ENCODE results near the gene CLCN5. TPM values are rescaled to one million over a fixed set of nuclear protein-coding genes. Genes with fewer than 3 reads are reported as not detected.
A peak's percentile ranks its signal among the peaks of the same experiment; 100 is the strongest.

Gene CLCN5
- total and polyA plus RNA-seq, 4 donors = 2.7 to 18.5 (median 7.5) TPM

DNA sequence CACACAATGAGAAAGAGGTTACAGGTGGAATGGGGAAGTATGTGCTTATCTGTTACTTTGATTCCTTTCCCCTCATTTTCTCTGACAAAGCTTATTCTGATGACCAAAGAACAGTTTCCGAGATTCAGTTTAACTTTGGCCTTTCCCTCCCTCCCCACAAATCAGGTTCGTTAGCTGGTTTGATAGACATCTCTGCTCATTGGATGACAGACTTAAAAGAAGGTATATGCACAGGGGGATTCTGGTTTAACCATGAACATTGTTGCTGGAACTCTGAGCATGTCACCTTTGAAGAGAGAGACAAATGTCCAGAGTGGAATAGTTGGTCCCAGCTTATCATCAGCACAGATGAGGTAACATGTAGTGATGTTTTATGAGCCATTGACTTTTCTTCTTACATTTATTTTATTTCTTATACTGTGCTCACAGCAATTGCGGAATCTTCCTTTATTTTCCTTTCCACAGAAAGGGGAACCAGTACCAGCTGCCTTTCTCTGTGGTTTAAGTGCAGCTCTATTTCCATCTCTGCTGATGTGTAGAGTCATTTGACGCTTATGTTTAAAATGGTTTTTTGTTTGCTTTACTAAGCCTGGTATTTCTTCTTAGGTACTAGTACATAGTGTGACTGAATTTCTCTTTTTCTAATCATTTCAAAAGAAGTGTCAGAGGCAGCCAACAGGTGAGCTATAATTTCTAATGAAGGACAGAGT, 153.4 kb downstream of the CLCN5 start:
- 46 to 67% methylated on average over 4 of the region's 4 CpGs for WGBS, 2 donors
- Histone ChIP-seq H3K36me3 (ENCODE audit: control insufficient read depth in 4 of 4, insufficient read depth in 4 of 4, low read length in 4 of 4) (no peaks in the 10 kb centered on the region), H3K9me3 (ENCODE audit: control insufficient read depth in 4 of 4, insufficient read depth in 3 of 4, low read length in 3 of 4) (no peaks in the 10 kb centered on the region), H3K27me3 (ENCODE audit: control insufficient read depth in 3 of 3, insufficient read depth in 3 of 3, low read length in 2 of 3) (peaks cover 0 to 10% (median 0%) of the 10 kb centered on the region in 3 donors), H3K27ac (ENCODE audit: low read depth in 1 of 2, low read length in 1 of 2) (no peak overlapping the region), H3K4me3 (no peak overlapping the region), H3K9ac (ENCODE audit: insufficient read depth in 1 of 2, low read length in 2 of 2) (no peak overlapping the region), H3K4me1 (ENCODE audit: control insufficient read depth in 5 of 5, insufficient read depth in 5 of 5, low read length in 5 of 5) (no peaks in the 10 kb centered on the region)
- ATAC-seq (ENCODE audit: insufficient read depth, low FRiP score) (no peak), DNase-seq (no peak)
- TF ChIP-seq, protein P1, sequence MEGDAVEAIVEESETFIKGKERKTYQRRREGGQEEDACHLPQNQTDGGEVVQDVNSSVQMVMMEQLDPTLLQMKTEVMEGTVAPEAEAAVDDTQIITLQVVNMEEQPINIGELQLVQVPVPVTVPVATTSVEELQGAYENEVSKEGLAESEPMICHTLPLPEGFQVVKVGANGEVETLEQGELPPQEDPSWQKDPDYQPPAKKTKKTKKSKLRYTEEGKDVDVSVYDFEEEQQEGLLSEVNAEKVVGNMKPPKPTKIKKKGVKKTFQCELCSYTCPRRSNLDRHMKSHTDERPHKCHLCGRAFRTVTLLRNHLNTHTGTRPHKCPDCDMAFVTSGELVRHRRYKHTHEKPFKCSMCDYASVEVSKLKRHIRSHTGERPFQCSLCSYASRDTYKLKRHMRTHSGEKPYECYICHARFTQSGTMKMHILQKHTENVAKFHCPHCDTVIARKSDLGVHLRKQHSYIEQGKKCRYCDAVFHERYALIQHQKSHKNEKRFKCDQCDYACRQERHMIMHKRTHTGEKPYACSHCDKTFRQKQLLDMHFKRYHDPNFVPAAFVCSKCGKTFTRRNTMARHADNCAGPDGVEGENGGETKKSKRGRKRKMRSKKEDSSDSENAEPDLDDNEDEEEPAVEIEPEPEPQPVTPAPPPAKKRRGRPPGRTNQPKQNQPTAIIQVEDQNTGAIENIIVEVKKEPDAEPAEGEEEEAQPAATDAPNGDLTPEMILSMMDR (IDR thresholded peaks at IDR 0.05; ENCODE audit: control extremely low read depth, extremely low read depth) = no peak

DNA sequence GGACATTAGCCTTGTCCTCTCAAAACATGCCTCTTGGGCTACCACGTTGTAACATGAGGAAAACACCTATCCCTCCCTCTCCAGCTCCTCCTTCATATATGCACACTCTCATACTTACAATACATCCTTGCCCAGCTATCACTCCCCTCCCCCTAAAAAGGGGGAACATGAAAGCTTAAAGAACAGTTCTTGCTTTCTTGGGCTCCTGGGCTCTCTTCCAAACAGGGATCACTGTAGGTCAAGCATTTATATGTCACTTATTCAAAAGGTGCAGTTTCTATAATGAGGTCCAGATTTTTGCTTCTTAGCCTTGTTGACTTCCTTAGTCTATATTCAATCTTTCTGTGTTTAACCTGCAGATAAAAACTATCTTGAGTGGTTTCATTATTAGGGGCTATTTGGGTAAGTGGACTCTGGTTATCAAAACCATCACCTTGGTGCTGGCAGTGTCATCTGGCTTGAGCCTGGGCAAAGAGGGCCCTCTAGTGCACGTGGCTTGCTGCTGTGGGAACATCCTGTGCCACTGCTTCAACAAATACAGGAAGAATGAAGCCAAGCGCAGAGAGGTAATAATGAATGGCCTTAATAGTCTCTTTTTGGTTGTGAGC, 159.0 kb downstream of the CLCN5 start:
- peak; percentile 41 for ATAC-seq (ENCODE audit: insufficient read depth, low FRiP score)
- H3K27me3 ChIP-seq (ENCODE audit: control insufficient read depth in 3 of 3, insufficient read depth in 3 of 3, low read length in 2 of 3) = peaks cover 0 to 2% (median 0%) of the 10 kb centered on the region in 3 donors
- peak; percentile 29 to 69 (median 41) for DNase-seq
- H3K4me3 ChIP-seq = no peak overlapping the region
- WGBS, 2 donors = 25 to 58% methylated on average over 3 of the region's 3 CpGs
- no peak overlapping the region for H3K27ac ChIP-seq (ENCODE audit: low read depth in 1 of 2, low read length in 1 of 2)
- TF ChIP-seq, protein P1 (IDR thresholded peaks at IDR 0.05; ENCODE audit: control extremely low read depth, extremely low read depth) = no peak
- no peaks in the 10 kb centered on the region for H3K9me3 ChIP-seq (ENCODE audit: control insufficient read depth in 4 of 4, insufficient read depth in 3 of 4, low read length in 3 of 4)
- no peak overlapping the region for H3K9ac ChIP-seq (ENCODE audit: insufficient read depth in 1 of 2, low read length in 2 of 2)
- no peaks in the 10 kb centered on the region for H3K36me3 ChIP-seq (ENCODE audit: control insufficient read depth in 4 of 4, insufficient read depth in 4 of 4, low read length in 4 of 4)
- no peaks in the 10 kb centered on the region for H3K4me1 ChIP-seq (ENCODE audit: control insufficient read depth in 5 of 5, insufficient read depth in 5 of 5, low read length in 5 of 5)

DNA sequence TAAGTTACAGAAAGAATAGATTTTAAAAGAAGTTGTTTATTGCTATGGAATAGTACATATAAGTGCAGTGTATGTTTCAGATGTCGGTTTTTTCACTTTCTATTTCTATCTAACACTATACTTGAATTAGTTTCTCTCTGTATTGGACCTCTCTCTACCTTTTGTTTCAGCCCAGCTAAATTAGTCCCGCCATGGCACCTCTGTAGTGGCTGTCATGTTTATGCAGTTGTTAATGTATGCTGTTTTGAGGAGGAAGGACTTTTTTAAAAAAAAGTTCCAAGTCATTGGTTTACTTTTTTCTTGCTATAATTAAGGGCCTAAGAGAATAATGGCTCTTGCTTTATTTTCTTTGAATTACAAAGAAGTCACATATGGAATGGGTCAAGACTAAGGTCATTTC, 160.3 kb downstream of the CLCN5 start:
- TF ChIP-seq, protein P1 (IDR thresholded peaks at IDR 0.05; ENCODE audit: control extremely low read depth, extremely low read depth) = no peak
- Histone ChIP-seq H3K27ac (ENCODE audit: low read depth in 1 of 2, low read length in 1 of 2) (no peak overlapping the region), H3K9me3 (ENCODE audit: control insufficient read depth in 4 of 4, insufficient read depth in 3 of 4, low read length in 3 of 4) (peaks cover 0 to 1% (median 0%) of the 10 kb centered on the region in 4 donors), H3K27me3 (ENCODE audit: control insufficient read depth in 3 of 3, insufficient read depth in 3 of 3, low read length in 2 of 3) (peaks cover 0 to 2% (median 0%) of the 10 kb centered on the region in 3 donors), H3K4me3 (no peak overlapping the region), H3K36me3 (ENCODE audit: control insufficient read depth in 4 of 4, insufficient read depth in 4 of 4, low read length in 4 of 4) (no peaks in the 10 kb centered on the region), H3K9ac (ENCODE audit: insufficient read depth in 1 of 2, low read length in 2 of 2) (no peak overlapping the region), H3K4me1 (ENCODE audit: control insufficient read depth in 5 of 5, insufficient read depth in 5 of 5, low read length in 5 of 5) (no peaks in the 10 kb centered on the region)
- ATAC-seq (ENCODE audit: insufficient read depth, low FRiP score) (no peak), DNase-seq (no peak)
- WGBS, 2 donors = 65 to 83% methylated on average over 2 of the region's 2 CpGs
